GM19328 (cell line): Measurements from ENCODE around the gene CNOT4.
"Not testable (repeated sequence)": the region's sequence is repeated elsewhere in the genome, so short reads cannot be mapped to it uniquely, and the experiment has no call there.

Experiments used
- ATAC-seq: cut with Tn5 transposase; IDR thresholded peaks from one replicate; pipeline ENCODE4 v1.9.1; 2021; ENCODE audit warnings: mild to moderate bottlenecking, moderate library complexity; ENCODE audit not compliant: unreplicated experiment

Gene CNOT4

GRCh38 chr7:135517060-135517459 is 7.2 kb upstream of the CNOT4 start:
- no peak for ATAC-seq

GRCh38 chr7:135514856-135515255 is 5.0 kb upstream of the CNOT4 start:
- ATAC-seq: no peak

- ATAC-seq: no peak
These were observed 2.4 kb upstream of the CNOT4 start for GRCh38 chr7:135512135-135512887.

- no peak for ATAC-seq
These were observed 786 bp upstream of the CNOT4 start for GRCh38 chr7:135510592-135511183.

- no peak for ATAC-seq
These were observed 388 bp downstream of the CNOT4 start for GRCh38 chr7:135509589-135509838.

- no peak for ATAC-seq
These were observed 866 bp downstream of the CNOT4 start for GRCh38 chr7:135508883-135509588.

- no peak for ATAC-seq
These were observed 8.5 kb downstream of the CNOT4 start for GRCh38 chr7:135501402-135501801.

GRCh38 chr7:135499818-135500217 is 10.1 kb downstream of the CNOT4 start:
- ATAC-seq: no peak

- not testable (repeated sequence) for ATAC-seq
These were observed 12.7 kb downstream of the CNOT4 start for GRCh38 chr7:135497161-135497560.

- no peak for ATAC-seq
These were observed 16.5 kb downstream of the CNOT4 start for GRCh38 chr7:135493362-135493761.

GRCh38 chr7:135492151-135492550 is 17.8 kb downstream of the CNOT4 start:
- no peak for ATAC-seq

- ATAC-seq: no peak
These were observed 19.1 kb downstream of the CNOT4 start for GRCh38 chr7:135490783-135491182.

GRCh38 chr7:135489791-135490190 is 20.1 kb downstream of the CNOT4 start:
- ATAC-seq: no peak

- no peak for ATAC-seq
These were observed 23.5 kb downstream of the CNOT4 start for GRCh38 chr7:135486261-135486920.

GRCh38 chr7:135481598-135481979 is 28.3 kb downstream of the CNOT4 start:
- ATAC-seq: no peak

- no peak for ATAC-seq
These were observed 28.8 kb downstream of the CNOT4 start for GRCh38 chr7:135480966-135481597.

- no peak for ATAC-seq
These were observed 34.4 kb downstream of the CNOT4 start for GRCh38 chr7:135475521-135475920.

- not testable (repeated sequence) for ATAC-seq
These were observed 40.2 kb downstream of the CNOT4 start for GRCh38 chr7:135469705-135470104.

- no peak for ATAC-seq
These were observed 42.6 kb downstream of the CNOT4 start for GRCh38 chr7:135467207-135467711.

GRCh38 chr7:135466442-135467206 is 43.3 kb downstream of the CNOT4 start:
- ATAC-seq: no peak
